Measurements from ENCODE around the gene RAB17. TPM values are rescaled to one million over a fixed set of nuclear protein-coding genes. Genes with fewer than 3 reads are reported as not detected.

The RAB17 gene
- total RNA-seq, 5 donors from 2014 or later (not counting 1 experiment from before 2014, with no cell fraction given) = 0.32 to 0.73 (median 0.62) TPM; not detected in 2

GRCh38 chr2:237553948-237554347, 36.6 kb downstream of the RAB17 start:
- Mint-ChIP-seq H3K36me3 (no peaks in the 10 kb centered on the region), H3K27ac (no peak overlapping the region), H3K9me3 (peaks cover 5 to 10% (median 7%) of the 10 kb centered on the region in 3 donors), H3K4me1 (peaks cover 0 to 12% (median 10%) of the 10 kb centered on the region in 3 donors), H3K4me3 (no peak overlapping the region), H3K27me3 (peaks cover 8% of the 10 kb centered on the region in 2 donors)
- 73% methylated on average over 4 of the region's 7 CpGs for WGBS (ENCODE audit: insufficient coverage)
- H3K36me3 ChIP-seq (ENCODE audit: control insufficient read depth in 2 of 2, extremely low read depth in 1 of 2, insufficient read depth in 1 of 2, low read length in 1 of 2) = no peaks in the 10 kb centered on the region
- DNase-seq = no peak
- peaks cover 0 to 21% of the 10 kb centered on the region in 2 experiments for H3K27me3 ChIP-seq (replicated peaks in 1 of 2; ENCODE audit: control insufficient read depth in 2 of 2, extremely low read depth in 1 of 2, insufficient read depth in 2 of 2, low read length in 1 of 2)
- H3K4me1 ChIP-seq (ENCODE audit: control insufficient read depth in 1 of 2, extremely low read depth in 1 of 2, insufficient read depth in 2 of 2, low read length in 2 of 2) = peaks cover 0 to 6% of the 10 kb centered on the region in 2 experiments
- no peak for ATAC-seq (replicated peaks in 1 of 4)
- no peak overlapping the region for H3K4me3 ChIP-seq (ENCODE audit: control insufficient read depth in 1 of 2, extremely low read depth in 1 of 2, low read length in 1 of 2)
- no peak overlapping the region for H3K27ac ChIP-seq (ENCODE audit: low read length)
- CTCF ChIA-PET = no interaction called here
- H3K9me3 ChIP-seq = no peaks in the 10 kb centered on the region
- POLR2A ChIA-PET = no interaction called here

DNA sequence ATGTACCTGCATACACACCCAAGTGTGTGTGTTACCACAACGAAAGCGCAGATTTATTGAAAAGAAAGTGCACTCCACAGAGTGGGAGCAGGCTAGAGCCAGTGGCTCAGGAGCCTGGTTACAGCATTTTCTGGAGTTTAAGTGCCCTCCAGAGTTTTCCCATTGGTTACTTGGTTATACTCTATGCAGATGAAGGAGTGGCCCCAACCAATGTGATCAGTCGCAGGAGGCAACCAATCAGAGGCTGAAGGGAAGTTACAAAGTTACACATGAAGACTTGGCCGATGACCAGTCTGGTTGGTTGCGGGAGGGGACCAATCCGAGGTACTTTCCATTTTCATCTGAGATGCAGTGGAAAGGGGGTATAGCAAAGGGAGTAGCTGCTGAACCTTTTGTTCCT, 37.6 kb downstream of the RAB17 start:
- Mint-ChIP-seq H3K36me3 (no peaks in the 10 kb centered on the region), H3K27me3 (peaks cover 7 to 10% of the 10 kb centered on the region in 2 donors), H3K4me1 (peaks cover 0 to 10% (median 10%) of the 10 kb centered on the region in 3 donors), H3K27ac (no peak overlapping the region), H3K4me3 (no peak overlapping the region), H3K9me3 (peaks cover 5 to 10% (median 7%) of the 10 kb centered on the region in 3 donors)
- H3K27me3 ChIP-seq (replicated peaks in 1 of 2; ENCODE audit: control insufficient read depth in 2 of 2, extremely low read depth in 1 of 2, insufficient read depth in 2 of 2, low read length in 1 of 2) = peaks cover 0 to 19% of the 10 kb centered on the region in 2 experiments
- H3K9me3 ChIP-seq = no peaks in the 10 kb centered on the region
- H3K4me1 ChIP-seq (ENCODE audit: control insufficient read depth in 1 of 2, extremely low read depth in 1 of 2, insufficient read depth in 2 of 2, low read length in 2 of 2) = peaks cover 0 to 6% of the 10 kb centered on the region in 2 experiments
- DNase-seq (no peak), ATAC-seq (replicated peaks in 1 of 4) (no peak)
- 86% methylated on average over 6 of the region's 6 CpGs for WGBS (ENCODE audit: insufficient coverage)
- no peak overlapping the region for H3K27ac ChIP-seq (ENCODE audit: low read length)
- ChIA-PET POLR2A (no interaction called here), CTCF (no interaction called here)
- no peak overlapping the region for H3K4me3 ChIP-seq (ENCODE audit: control insufficient read depth in 1 of 2, extremely low read depth in 1 of 2, low read length in 1 of 2)
- H3K36me3 ChIP-seq (ENCODE audit: control insufficient read depth in 2 of 2, extremely low read depth in 1 of 2, insufficient read depth in 1 of 2, low read length in 1 of 2) = no peaks in the 10 kb centered on the region

GRCh38 chr2:237551071-237551574, 39.4 kb downstream of the RAB17 start:
- ATAC-seq (replicated peaks in 1 of 4) = no peak
- Mint-ChIP-seq H3K36me3 (no peaks in the 10 kb centered on the region), H3K4me3 (no peak overlapping the region), H3K4me1 (no peaks in the 10 kb centered on the region), H3K9me3 (peaks cover under 1 to 8% (median 5%) of the 10 kb centered on the region in 3 donors), H3K27ac (no peak overlapping the region), H3K27me3 (peaks cover 5 to 7% of the 10 kb centered on the region in 2 donors)
- 84% methylated on average over 15 of the region's 16 CpGs for WGBS (ENCODE audit: insufficient coverage)
- Histone ChIP-seq H3K27me3 (replicated peaks in 1 of 2; ENCODE audit: control insufficient read depth in 2 of 2, extremely low read depth in 1 of 2, insufficient read depth in 2 of 2, low read length in 1 of 2) (peaks cover 0 to 16% of the 10 kb centered on the region in 2 experiments), H3K4me3 (ENCODE audit: control insufficient read depth in 1 of 2, extremely low read depth in 1 of 2, low read length in 1 of 2) (no peak overlapping the region), H3K4me1 (ENCODE audit: control insufficient read depth in 1 of 2, extremely low read depth in 1 of 2, insufficient read depth in 2 of 2, low read length in 2 of 2) (no peaks in the 10 kb centered on the region), H3K27ac (ENCODE audit: low read length) (no peak overlapping the region), H3K9me3 (no peaks in the 10 kb centered on the region), H3K36me3 (ENCODE audit: control insufficient read depth in 2 of 2, extremely low read depth in 1 of 2, insufficient read depth in 1 of 2, low read length in 1 of 2) (no peaks in the 10 kb centered on the region)
- ChIA-PET POLR2A (no interaction called here), CTCF (no interaction called here)
- DNase-seq = no peak

- 73% methylated on average over 17 of the region's 17 CpGs for WGBS (ENCODE audit: insufficient coverage)
- no peaks in the 10 kb centered on the region for H3K4me1 ChIP-seq (ENCODE audit: control insufficient read depth in 1 of 2, extremely low read depth in 1 of 2, insufficient read depth in 2 of 2, low read length in 2 of 2)
- ChIA-PET POLR2A (no interaction called here), CTCF (interaction anchor here in 1 of 2 donors (1.2 kb wide), 1 partner anchor 195 kb away, joined by 3 read pairs; no protein-coding TSS in a partner anchor)
- no peak for ATAC-seq (replicated peaks in 1 of 4)
- H3K9me3 Mint-ChIP-seq = peaks cover 0 to 2% (median 0%) of the 10 kb centered on the region in 3 donors
- no peak overlapping the region for H3K27ac Mint-ChIP-seq
- H3K36me3 ChIP-seq (ENCODE audit: control insufficient read depth in 2 of 2, extremely low read depth in 1 of 2, insufficient read depth in 1 of 2, low read length in 1 of 2) = no peaks in the 10 kb centered on the region
- H3K4me1 Mint-ChIP-seq = no peaks in the 10 kb centered on the region
- peaks cover 5 to 7% of the 10 kb centered on the region in 2 donors for H3K27me3 Mint-ChIP-seq
- no peak overlapping the region for H3K4me3 ChIP-seq (ENCODE audit: control insufficient read depth in 1 of 2, extremely low read depth in 1 of 2, low read length in 1 of 2)
- H3K4me3 Mint-ChIP-seq = no peak overlapping the region
- H3K27me3 ChIP-seq (replicated peaks in 1 of 2; ENCODE audit: control insufficient read depth in 2 of 2, extremely low read depth in 1 of 2, insufficient read depth in 2 of 2, low read length in 1 of 2) = peaks cover 0 to 13% of the 10 kb centered on the region in 2 experiments
- H3K9me3 ChIP-seq = no peaks in the 10 kb centered on the region
- no peaks in the 10 kb centered on the region for H3K36me3 Mint-ChIP-seq
- DNase-seq = no peak
- H3K27ac ChIP-seq (ENCODE audit: low read length) = no peak overlapping the region
Observed at GRCh38 chr2:237549643-237550415, 40.7 kb downstream of the RAB17 start.

- H3K4me1 Mint-ChIP-seq = no peaks in the 10 kb centered on the region
- no peak overlapping the region for H3K4me3 ChIP-seq (ENCODE audit: control insufficient read depth in 1 of 2, extremely low read depth in 1 of 2, low read length in 1 of 2)
- no peaks in the 10 kb centered on the region for H3K4me1 ChIP-seq (ENCODE audit: control insufficient read depth in 1 of 2, extremely low read depth in 1 of 2, insufficient read depth in 2 of 2, low read length in 2 of 2)
- no peak for ATAC-seq (replicated peaks in 1 of 4)
- H3K9me3 ChIP-seq = no peaks in the 10 kb centered on the region
- ChIA-PET POLR2A (no interaction called here), CTCF (interaction anchor here in 1 of 2 donors (1.2 kb wide), 1 partner anchor 196 kb away, joined by 3 read pairs; no protein-coding TSS in a partner anchor)
- DNase-seq = no peak
- no peaks in the 10 kb centered on the region for H3K36me3 Mint-ChIP-seq
- H3K9me3 Mint-ChIP-seq = no peaks in the 10 kb centered on the region
- 74% methylated on average over 6 of the region's 8 CpGs for WGBS (ENCODE audit: insufficient coverage)
- no peak overlapping the region for H3K4me3 Mint-ChIP-seq
- peaks cover 5 to 7% of the 10 kb centered on the region in 2 donors for H3K27me3 Mint-ChIP-seq
- peaks cover 0 to 11% of the 10 kb centered on the region in 2 experiments for H3K27me3 ChIP-seq (replicated peaks in 1 of 2; ENCODE audit: control insufficient read depth in 2 of 2, extremely low read depth in 1 of 2, insufficient read depth in 2 of 2, low read length in 1 of 2)
- no peak overlapping the region for H3K27ac ChIP-seq (ENCODE audit: low read length)
- no peaks in the 10 kb centered on the region for H3K36me3 ChIP-seq (ENCODE audit: control insufficient read depth in 2 of 2, extremely low read depth in 1 of 2, insufficient read depth in 1 of 2, low read length in 1 of 2)
- H3K27ac Mint-ChIP-seq = no peak overlapping the region
Observed at GRCh38 chr2:237549216-237549615, 41.3 kb downstream of the RAB17 start.

- no peak for ATAC-seq (replicated peaks in 1 of 4)
- no peak overlapping the region for H3K4me3 ChIP-seq (ENCODE audit: control insufficient read depth in 1 of 2, extremely low read depth in 1 of 2, low read length in 1 of 2)
- no peaks in the 10 kb centered on the region for H3K9me3 Mint-ChIP-seq
- CTCF ChIA-PET = no interaction called here
- no peaks in the 10 kb centered on the region for H3K9me3 ChIP-seq
- 37% methylated on average over 5 of the region's 11 CpGs for WGBS (ENCODE audit: insufficient coverage)
- H3K4me3 Mint-ChIP-seq = no peak overlapping the region
- DNase-seq = no peak
- POLR2A ChIA-PET = no interaction called here
- no peaks in the 10 kb centered on the region for H3K4me1 ChIP-seq (ENCODE audit: control insufficient read depth in 1 of 2, extremely low read depth in 1 of 2, insufficient read depth in 2 of 2, low read length in 2 of 2)
- peaks cover 0 to 5% of the 10 kb centered on the region in 2 donors for H3K27me3 Mint-ChIP-seq
- H3K27ac ChIP-seq (ENCODE audit: low read length) = no peak overlapping the region
- H3K27ac Mint-ChIP-seq = no peak overlapping the region
- H3K36me3 Mint-ChIP-seq = no peaks in the 10 kb centered on the region
- H3K36me3 ChIP-seq (ENCODE audit: control insufficient read depth in 2 of 2, extremely low read depth in 1 of 2, insufficient read depth in 1 of 2, low read length in 1 of 2) = no peaks in the 10 kb centered on the region
- peaks cover 0 to 8% of the 10 kb centered on the region in 2 experiments for H3K27me3 ChIP-seq (replicated peaks in 1 of 2; ENCODE audit: control insufficient read depth in 2 of 2, extremely low read depth in 1 of 2, insufficient read depth in 2 of 2, low read length in 1 of 2)
- no peaks in the 10 kb centered on the region for H3K4me1 Mint-ChIP-seq
Observed at GRCh38 chr2:237547841-237548416, 42.6 kb downstream of the RAB17 start.

Measured in T-cell (primary cell).